GM19452 (cell line): Measurements from ENCODE around the gene A1CF.

Experiments used
- ATAC-seq: cut with Tn5 transposase; IDR thresholded peaks from one replicate; pipeline ENCODE4 v1.9.1; 2021; ENCODE audit not compliant: unreplicated experiment

A1CF gene

GRCh38 chr10:50866317-50866716, 19.1 kb downstream of the A1CF start:
- no peak for ATAC-seq

- ATAC-seq = no peak
Observed at GRCh38 chr10:50862719-50863118, 22.7 kb downstream of the A1CF start.

GRCh38 chr10:50861370-50861769, 24.1 kb downstream of the A1CF start:
- no peak for ATAC-seq

GRCh38 chr10:50857579-50857978, 27.8 kb downstream of the A1CF start:
- no peak for ATAC-seq

- no peak for ATAC-seq
Observed at GRCh38 chr10:50855461-50855860, 30.0 kb downstream of the A1CF start.

GRCh38 chr10:50855015-50855414, 30.4 kb downstream of the A1CF start:
- no peak for ATAC-seq

GRCh38 chr10:50853557-50853956, 31.9 kb downstream of the A1CF start:
- ATAC-seq = no peak

- ATAC-seq = no peak
Observed at GRCh38 chr10:50851884-50852671, 33.3 kb downstream of the A1CF start.

GRCh38 chr10:50850578-50851230, 34.7 kb downstream of the A1CF start:
- ATAC-seq = no peak

GRCh38 chr10:50846753-50847152, 38.7 kb downstream of the A1CF start:
- no peak for ATAC-seq

- no peak for ATAC-seq
Observed at GRCh38 chr10:50837095-50837494, 48.3 kb downstream of the A1CF start.

- ATAC-seq = no peak
Observed at GRCh38 chr10:50832171-50832751, 53.2 kb downstream of the A1CF start.

GRCh38 chr10:50830066-50830465, 55.4 kb downstream of the A1CF start:
- ATAC-seq = no peak

- ATAC-seq = no peak
Observed at GRCh38 chr10:50824782-50825181, 60.6 kb downstream of the A1CF start.

GRCh38 chr10:50823789-50824188, 61.6 kb downstream of the A1CF start:
- ATAC-seq = no peak

- no peak for ATAC-seq
Observed at GRCh38 chr10:50809596-50809995, 75.8 kb downstream of the A1CF start.

GRCh38 chr10:50807851-50808776, 77.3 kb downstream of the A1CF start:
- no peak for ATAC-seq

- ATAC-seq = no peak
Observed at GRCh38 chr10:50805981-50806622, 79.3 kb downstream of the A1CF start.

GRCh38 chr10:50799595-50799994, 85.8 kb downstream of the A1CF start:
- no peak for ATAC-seq

- ATAC-seq = no peak
Observed at GRCh38 chr10:50798297-50798696, 87.1 kb downstream of the A1CF start.

GRCh38 chr10:50796693-50797092, 88.7 kb downstream of the A1CF start:
- ATAC-seq = no peak
